HG03039 (cell line): ENCODE results near the gene EPHB1.
A peak's percentile ranks its signal among the peaks of the same experiment; 100 is the strongest.

Experiments used
- ATAC-seq: cut with Tn5 transposase; IDR thresholded peaks from one replicate; pipeline ENCODE4 v1.9.1; 2021; ENCODE audit warnings: mild to moderate bottlenecking, moderate library complexity; ENCODE audit not compliant: unreplicated experiment

Gene EPHB1

GRCh38 chr3:134903837-134904236 lies 108.8 kb downstream of the EPHB1 start:
- ATAC-seq: peak; percentile 16

GRCh38 chr3:134904241-134904771 lies 109.2 kb downstream of the EPHB1 start:
- ATAC-seq: peak; percentile 93

- ATAC-seq: no peak
Measured at GRCh38 chr3:134904776-134905646, 110.0 kb downstream of the EPHB1 start.

- no peak for ATAC-seq
Measured at GRCh38 chr3:134905647-134905935, 110.5 kb downstream of the EPHB1 start.

GRCh38 chr3:134908271-134908670 lies 113.2 kb downstream of the EPHB1 start:
- no peak for ATAC-seq

GRCh38 chr3:134910026-134910425 lies 115.0 kb downstream of the EPHB1 start:
- no peak for ATAC-seq

- ATAC-seq: no peak
Measured at GRCh38 chr3:134911586-134912548, 116.8 kb downstream of the EPHB1 start.

GRCh38 chr3:134916276-134916961 lies 121.4 kb downstream of the EPHB1 start:
- no peak for ATAC-seq

- no peak for ATAC-seq
Measured at GRCh38 chr3:134917631-134918030, 122.6 kb downstream of the EPHB1 start.

GRCh38 chr3:134918441-134918840 lies 123.4 kb downstream of the EPHB1 start:
- peak; percentile 94 for ATAC-seq

- no peak for ATAC-seq
Measured at GRCh38 chr3:134922101-134922500, 127.0 kb downstream of the EPHB1 start.

GRCh38 chr3:134922866-134923265 lies 127.8 kb downstream of the EPHB1 start:
- ATAC-seq: no peak

GRCh38 chr3:134923286-134923685 lies 128.2 kb downstream of the EPHB1 start:
- no peak for ATAC-seq

GRCh38 chr3:134927599-134927998 lies 132.5 kb downstream of the EPHB1 start:
- no peak for ATAC-seq

GRCh38 chr3:134928392-134928791 lies 133.3 kb downstream of the EPHB1 start:
- no peak for ATAC-seq

GRCh38 chr3:134928819-134929218 lies 133.8 kb downstream of the EPHB1 start:
- ATAC-seq: no peak

- no peak for ATAC-seq
Measured at GRCh38 chr3:134929976-134930375, 134.9 kb downstream of the EPHB1 start.

- ATAC-seq: no peak
Measured at GRCh38 chr3:134931045-134931785, 136.2 kb downstream of the EPHB1 start.

- ATAC-seq: no peak
Measured at GRCh38 chr3:134932035-134932434, 137.0 kb downstream of the EPHB1 start.

GRCh38 chr3:134933997-134934396 lies 138.9 kb downstream of the EPHB1 start:
- ATAC-seq: no peak
